PC-3 (cell line): ENCODE measurements around the gene INPP5K.

Experiments
- CTCF ChIP-seq: fragments of 300-600 bp; sonication (generic); conservative IDR thresholded peaks from 2 replicates; pipeline ENCODE4 v1.5.1; 2017; ENCODE audit warnings: antibody characterized with exemption, low read depth, mild to moderate bottlenecking, low read length
- EZH2 ChIP-seq: fragments of 300-600 bp; sonication (generic); IDR thresholded peaks from one replicate; pipeline ENCODE4 v1.6.1; 2017; ENCODE audit warnings: antibody characterized with exemption, mild to moderate bottlenecking, low read length; ENCODE audit not compliant: unreplicated experiment

GRCh38 chr17:1532836-1533602, 16.6 kb upstream of the INPP5K start:
- TF ChIP-seq EZH2, result no peak
- peak; percentile 45 for TF ChIP-seq CTCF
